Heart left ventricle (tissue), 16 donors: ENCODE measurements around the gene MXI1. TPM values are rescaled to one million over a fixed set of nuclear protein-coding genes. Genes with fewer than 3 reads are reported as not detected.

ENCODE experiments used
- ATAC-seq, 4 donors: fragments of 200-7000 bp; cut with Tn5 transposase; one replicate each; pipeline ENCODE4 v1.9.1; 2020 to 2022; ENCODE audit warnings: moderate library complexity in 4 of 4, mild to moderate bottlenecking in 3 of 4, moderate number of reproducible peaks in 1 of 4
- DNase-seq, 5 donors: peaks; one replicate each; pipeline ENCODE4 v3.0.0-alpha.2; 2020
- H3K27ac ChIP-seq, 12 donors: fragments of 200-600 bp; sonication (generic) in 4 of 12; one replicate each; pipeline versions ENCODE4 v1.5.0 to v1.8.0; 2016 to 2022; ENCODE audit warnings: mild to moderate bottlenecking in 2 of 12
- H3K27me3 ChIP-seq, 9 donors: fragments of 200-600 bp; sonication (generic) in 2 of 9; one replicate each; pipeline versions ENCODE4 v1.5.1 to v1.8.0; 2016 to 2022; ENCODE audit warnings: mild to moderate bottlenecking in 3 of 9
- H3K36me3 ChIP-seq, 9 donors: fragments of 200-600 bp; sonication (generic) in 2 of 9; one replicate each; pipeline versions ENCODE4 v1.5.0 to v1.8.0; 2018 to 2022; ENCODE audit warnings: mild to moderate bottlenecking in 2 of 9
- H3K4me1 ChIP-seq, 12 donors: fragments of 200-600 bp; sonication (generic) in 4 of 12; one replicate each; pipeline versions ENCODE4 v1.5.0 to v1.8.0; 2016 to 2022; ENCODE audit warnings: mild to moderate bottlenecking in 3 of 12
- H3K4me3 ChIP-seq, 12 donors: fragments of 200-600 bp; sonication (generic) in 4 of 12; one replicate each; pipeline versions ENCODE4 v1.5.0 to v1.8.0; 2017 to 2022; ENCODE audit warnings: mild to moderate bottlenecking in 9 of 12, moderate library complexity in 4 of 12
- H3K9me3 ChIP-seq, 12 donors: fragments of 200-600 bp; sonication (generic) in 4 of 12; one replicate each; pipeline versions ENCODE4 v1.5.0 to v1.8.0; 2016 to 2022; ENCODE audit warnings: mild to moderate bottlenecking in 1 of 12
- POLR2A ChIP-seq, 2 donors: fragments of 450-650 bp; IDR thresholded peaks; one replicate each; pipeline ENCODE4 v1.6.1; 2017; ENCODE audit warnings: antibody characterized with exemption in 2 of 2, mild to moderate bottlenecking in 2 of 2, moderate library complexity in 2 of 2
- WGBS, 4 donors: extraction: QIAGEN DNeasy Blood & Tissue Kit in 2 of 4; methylation state at CpG; one replicate each; pipeline versions ENCODE4 v1.1.5 to v1.1.7; 2013 to 2018; 5-methylcytosine and 5-hydroxymethylcytosine counted together
- intact Hi-C, 10 donors: fragments of 100-400 bp; cut with DNase I; formaldehyde crosslinking; loops; one replicate each; pipeline versions ENCODE4 v1.11.1 to v1.14.2; 2022
- polyA plus RNA-seq, 2 donors: library from polyadenylated mRNA; stranded (reverse); fragments of 200-250 nt; gene quantifications; one replicate each; pipeline ENCODE4 v1.2.3, GENCODE V29; 2013
- total RNA-seq, 9 donors: library from RNA; depleted of rRNA in 2 of 9; stranded (reverse); fragments of >200 nt in 2 of 9; fragmentation: NEBNext Ultra II Directional in 3 of 9; extraction: Animal tissue kit (Norgen Biotek cat#: 25700) in 3 of 9; gene quantifications; one replicate each; pipeline versions ENCODE4 v1.1.0 to v1.2.4, GENCODE V29; 2016 to 2023
- TF ChIP-seq, protein P1 (sequence below), 12 donors: fragments of 200-600 bp; sonication (generic) in 4 of 12; IDR thresholded peaks; one replicate each; pipeline versions ENCODE4 v1.5.0 to v1.8.0; 2018 to 2022; ENCODE audit warnings: antibody characterized with exemption in 12 of 12, mild to moderate bottlenecking in 5 of 12
- donor health status: ischemic (EF 13 %, LVEDD 7.1; RV severe dilation, severe dysfunction).
- donor health status: healthy with polysubstance abuse.
- donor health status: DM: no; HTN: yes; CAD: no.
- donor health status: DM: no; HTN: no; CAD: no.
- donor health status: ischemic (EF 25% LVEDD 6.9; RV normal size, moderate dysfunction).
- donor health status: ischemic (EF 25% LVEDD 5.7; RV mildly dilated, moderate dysfunction).
- donor health status: healthy.
- donor health status: DM: yes; HTN: yes; CAD: no.
- donor health status: ischemic (EF 35%, LVEDD 5.7; RV mildly dilated, moderate dysfunction).
- donor health status: nonischemic (EF 11% LVEDD 7.7; RV severe dilation, severe dysfunction).
- donor health status: DM: yes; HTN: yes; CAD: no.
- donor health status: PGD.
- donor health status: ischemic (EF 29% LVEDD 5.4; RV normal size, mild dysfunction).
- donor health status: nonischemic (EF 23%, LVEDD 6.1; RV moderate dilation, normal function).

MXI1 gene
- total and polyA plus RNA-seq, 11 donors, result 20.3 to 83.2 (median 60.6) TPM

DNA sequence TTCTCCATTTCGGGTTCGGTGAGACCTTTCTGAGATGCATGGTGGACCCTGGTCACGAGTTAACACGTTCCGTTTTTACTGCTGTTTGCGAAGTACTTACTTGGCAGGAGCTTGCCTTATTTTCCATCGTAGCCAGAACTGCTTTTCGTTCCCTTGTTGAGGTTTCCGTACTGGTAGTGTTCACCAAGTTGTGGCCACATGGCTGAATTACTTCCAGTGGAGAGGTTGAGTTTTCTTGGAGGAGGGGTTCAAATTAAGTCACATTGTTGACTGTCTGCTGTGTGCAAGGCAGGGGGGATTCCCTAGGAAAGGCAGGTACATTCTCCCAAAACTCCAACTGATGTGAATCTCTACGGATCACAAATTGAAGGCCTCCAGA, 4.0 kb downstream of the MXI1 start:
- Histone ChIP-seq H3K4me1 (peaks cover 11 to 57% (median 38%) of the 10 kb centered on the region in 12 donors), H3K9me3 (no peaks in the 10 kb centered on the region), H3K36me3 (no peaks in the 10 kb centered on the region), H3K4me3 (peak overlapping the region in 11 of 12 donors; percentile 15 to 92 (median 84)), H3K27ac (peak overlapping the region; percentile 85 to 99 (median 98)), H3K27me3 (no peaks in the 10 kb centered on the region)
- WGBS, 4 donors, result 5 to 10% (median 5%) methylated on average over 6 to 10 of the region's 10 CpGs
- ATAC-seq (peak in 3 of 4 donors; percentile 0 to 2 (median 1)), DNase-seq (no peak)
- intact Hi-C loops, result loop anchor here in 6 of 10 donors (1.0 to 10.0 kb wide), 9 partner anchors 10 to 314 kb away; partner anchors contain the start of gene ADD3 (in 1 of the 6)
- TF ChIP-seq, protein P1, sequence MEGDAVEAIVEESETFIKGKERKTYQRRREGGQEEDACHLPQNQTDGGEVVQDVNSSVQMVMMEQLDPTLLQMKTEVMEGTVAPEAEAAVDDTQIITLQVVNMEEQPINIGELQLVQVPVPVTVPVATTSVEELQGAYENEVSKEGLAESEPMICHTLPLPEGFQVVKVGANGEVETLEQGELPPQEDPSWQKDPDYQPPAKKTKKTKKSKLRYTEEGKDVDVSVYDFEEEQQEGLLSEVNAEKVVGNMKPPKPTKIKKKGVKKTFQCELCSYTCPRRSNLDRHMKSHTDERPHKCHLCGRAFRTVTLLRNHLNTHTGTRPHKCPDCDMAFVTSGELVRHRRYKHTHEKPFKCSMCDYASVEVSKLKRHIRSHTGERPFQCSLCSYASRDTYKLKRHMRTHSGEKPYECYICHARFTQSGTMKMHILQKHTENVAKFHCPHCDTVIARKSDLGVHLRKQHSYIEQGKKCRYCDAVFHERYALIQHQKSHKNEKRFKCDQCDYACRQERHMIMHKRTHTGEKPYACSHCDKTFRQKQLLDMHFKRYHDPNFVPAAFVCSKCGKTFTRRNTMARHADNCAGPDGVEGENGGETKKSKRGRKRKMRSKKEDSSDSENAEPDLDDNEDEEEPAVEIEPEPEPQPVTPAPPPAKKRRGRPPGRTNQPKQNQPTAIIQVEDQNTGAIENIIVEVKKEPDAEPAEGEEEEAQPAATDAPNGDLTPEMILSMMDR (IDR thresholded peaks at IDR 0.05), result no peak
- no peak for TF ChIP-seq POLR2A (IDR thresholded peaks at IDR 0.05)

DNA sequence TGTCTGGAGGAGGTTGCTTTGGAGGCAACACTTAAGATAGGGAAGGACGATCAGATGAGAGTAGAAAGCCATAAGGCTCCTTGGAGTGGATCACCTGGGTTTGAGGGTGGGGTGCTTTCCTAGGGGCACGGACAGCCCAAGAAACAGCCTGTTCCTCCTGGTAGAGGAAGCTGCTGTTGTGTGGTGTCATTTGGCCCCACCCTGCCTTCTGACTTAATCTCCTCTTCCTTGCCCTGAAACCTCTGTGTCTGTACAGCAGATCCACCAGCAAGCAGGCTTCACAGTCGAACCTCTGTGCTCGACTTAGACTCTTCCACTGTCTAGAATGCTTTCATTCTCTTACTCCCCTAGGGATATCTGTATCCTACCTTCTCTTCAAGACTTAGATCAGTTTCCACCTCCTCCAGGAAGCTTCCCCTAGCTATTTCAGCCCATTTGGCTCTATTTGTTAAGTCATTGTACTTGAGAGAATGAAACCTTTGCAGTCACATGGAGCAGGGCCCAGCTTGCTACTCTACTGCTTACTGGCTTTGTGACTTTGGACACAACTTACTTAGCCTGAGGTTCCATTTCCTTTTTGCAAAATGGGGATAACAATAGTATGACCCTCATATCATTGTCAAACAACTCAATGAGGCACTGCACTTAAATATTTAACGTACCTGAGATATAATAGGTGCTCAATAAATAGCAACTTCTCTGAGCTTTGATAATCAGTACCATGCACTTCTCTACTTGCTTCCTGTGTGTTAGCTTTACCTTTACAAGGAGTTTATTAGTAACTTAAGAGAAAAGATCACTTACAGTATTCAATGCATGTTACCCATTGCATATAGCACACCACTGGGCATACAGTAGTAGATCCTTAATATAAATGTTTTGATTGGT, 5.0 kb downstream of the MXI1 start:
- Histone ChIP-seq H3K27me3 (no peaks in the 10 kb centered on the region), H3K36me3 (no peaks in the 10 kb centered on the region), H3K9me3 (no peaks in the 10 kb centered on the region), H3K27ac (peak overlapping the region; percentile 85 to 99 (median 98)), H3K4me1 (peaks cover 11 to 60% (median 42%) of the 10 kb centered on the region in 12 donors), H3K4me3 (peak overlapping the region in 9 of 12 donors; percentile 69 to 92 (median 84))
- intact Hi-C loops, result loop anchor here in 3 of 10 donors (5.0 to 10.0 kb wide), 3 partner anchors 208 to 315 kb away; partner anchors contain the start of gene ADD3 (in 1 of the 3)
- peak in 3 of 5 donors; percentile 40 to 57 (median 46) for DNase-seq
- WGBS, 4 donors, result 47 to 68% (median 51%) methylated on average over 5 of the region's 5 CpGs
- no peak for ATAC-seq
- TF ChIP-seq POLR2A (IDR thresholded peaks at IDR 0.05), result peak in 1 of 2 donors; percentile 55
- TF ChIP-seq, protein P1 (IDR thresholded peaks at IDR 0.05), result no peak

DNA sequence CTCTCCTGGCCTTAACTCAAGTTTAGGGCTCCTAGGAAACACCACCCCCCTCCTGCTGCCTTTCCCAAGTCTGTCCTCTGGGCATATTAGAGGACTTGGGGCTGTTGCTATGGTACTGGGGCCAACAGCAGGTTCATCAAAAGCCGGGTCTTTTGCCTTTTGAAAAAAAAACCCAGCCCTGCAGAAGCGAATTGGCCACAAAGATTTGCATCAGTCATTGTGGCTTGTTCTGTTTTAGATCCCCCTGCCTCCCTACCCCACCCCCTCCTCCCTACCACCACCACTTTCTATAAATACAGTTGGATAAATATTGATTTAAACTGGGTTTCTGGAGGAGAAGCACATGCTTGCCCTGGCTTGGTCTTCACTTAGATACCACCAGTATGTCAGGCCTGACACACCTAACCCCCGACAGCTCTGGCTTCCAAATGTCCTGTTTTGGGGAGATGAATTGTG, 7.0 kb downstream of the MXI1 start:
- Histone ChIP-seq H3K27ac (peak overlapping the region in 5 of 12 donors; percentile 18 to 99 (median 31)), H3K36me3 (no peaks in the 10 kb centered on the region), H3K4me1 (peaks cover 11 to 78% (median 45%) of the 10 kb centered on the region in 12 donors), H3K4me3 (no peak overlapping the region), H3K9me3 (no peaks in the 10 kb centered on the region), H3K27me3 (no peaks in the 10 kb centered on the region)
- TF ChIP-seq, protein P1 (IDR thresholded peaks at IDR 0.05), result no peak
- no peak for TF ChIP-seq POLR2A (IDR thresholded peaks at IDR 0.05)
- intact Hi-C loops, result loop anchor here in 3 of 10 donors (5.0 to 10.0 kb wide), 3 partner anchors 210 to 317 kb away; partner anchors contain the start of gene ADD3 (in 1 of the 3)
- WGBS, 4 donors, result 41 to 60% (median 55%) methylated on average over 3 of the region's 3 CpGs
- ATAC-seq (no peak), DNase-seq (no peak)
